Testis (tissue), 3 donors: ENCODE results near the gene PCNX1. TPM values are rescaled to one million over a fixed set of nuclear protein-coding genes. Genes with fewer than 3 reads are reported as not detected.

ENCODE experiments used
- DNase-seq: peaks from one replicate; pipeline ENCODE4 v3.0.0-alpha.2; 2019
- H3K27ac ChIP-seq, 2 donors: fragments of 200-600 bp; sonication (generic); one replicate each; pipeline ENCODE4 v1.5.1; 2019
- H3K27me3 ChIP-seq: fragments of 200-600 bp; sonication (generic); one replicate; pipeline ENCODE4 v1.5.1; 2019
- H3K36me3 ChIP-seq: fragments of 200-600 bp; sonication (generic); one replicate; pipeline ENCODE4 v1.5.1; 2017; ENCODE audit warnings: low read depth; ENCODE audit errors: missing control alignments
- H3K4me1 ChIP-seq: fragments of 200-600 bp; sonication (generic); one replicate; pipeline ENCODE4 v1.5.1; 2019
- H3K4me3 ChIP-seq, 2 donors: fragments of 200-600 bp; sonication (generic); one replicate each; pipeline ENCODE4 v1.5.1; 2017 to 2019
- H3K9me3 ChIP-seq: fragments of 200-600 bp; sonication (generic); one replicate; pipeline ENCODE4 v1.5.1; 2017
- POLR2A ChIP-seq: fragments of 450-650 bp; IDR thresholded peaks from one replicate; pipeline ENCODE4 v1.6.1; 2017; ENCODE audit warnings: antibody characterized with exemption, mild to moderate bottlenecking, moderate library complexity
- WGBS, 2 donors: methylation state at CpG; one replicate each; pipeline ENCODE4 v1.1.5; 2018; 5-methylcytosine and 5-hydroxymethylcytosine counted together
- intact Hi-C: fragments of 100-400 bp; cut with DNase I; formaldehyde crosslinking; loops from one replicate; pipeline ENCODE4 v1.15.1; 2023; ENCODE audit warnings: low total_unique reads
- polyA plus RNA-seq: library from polyadenylated mRNA; stranded (reverse); fragments of 350-450 nt; fragmentation: Illumina TruSeq; extraction: RNeasy Lipid Tissue Mini Kit (QIAGEN cat#74804); gene quantifications from one replicate; pipeline ENCODE4 v1.2.3, GENCODE V29; 2014; ENCODE audit warnings: low read depth, low replicate concordance; ENCODE audit not compliant: insufficient read depth
- total RNA-seq, 2 donors: library from RNA; depleted of rRNA; stranded (reverse); fragments of >200 nt; gene quantifications; one replicate each; pipeline ENCODE4 v1.2.3, GENCODE V29; 2016
- TF ChIP-seq, protein P1 (sequence below), 3 experiments: fragments of 450-650 bp in 2 of 3; fragments of 200-600 bp in 1 of 3; sonication (generic) in 1 of 3; IDR thresholded peaks; one replicate each; pipeline ENCODE4 v1.5.1; 2016 to 2019; ENCODE audit warnings: antibody characterized with exemption in 3 of 3, mild to moderate bottlenecking in 2 of 3, moderate library complexity in 1 of 3

Gene PCNX1
- total and polyA plus RNA-seq, 3 donors from 2014 or later, result 70.9 to 123 (median 105) TPM

DNA sequence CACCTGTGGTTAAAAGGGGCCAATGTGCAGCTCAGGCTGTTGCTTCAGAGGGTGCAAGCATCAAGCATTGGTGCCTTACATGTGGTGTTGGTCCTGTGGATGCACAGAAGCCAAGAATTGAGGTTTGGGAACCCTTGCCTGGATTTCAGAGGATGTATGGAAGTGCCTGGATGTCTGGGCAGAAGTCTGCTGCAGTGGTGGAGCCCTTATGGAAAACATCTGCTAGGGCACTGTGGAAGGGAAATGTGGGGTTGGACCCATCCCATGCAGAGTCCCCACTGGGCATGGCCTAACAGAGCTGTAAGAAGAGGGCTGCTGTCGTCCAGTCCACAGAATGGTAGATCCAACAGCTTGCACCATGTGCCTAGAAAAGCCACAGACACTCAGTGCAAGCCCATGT lies 36.6 kb downstream of the PCNX1 start:
- WGBS, 2 donors, result 100% methylated on average over 1 of the region's 1 CpG; no CpG with 5 or more reads in 1 of the 2 donors
- Histone ChIP-seq H3K9me3 (no peaks in the 10 kb centered on the region), H3K4me3 (no peak overlapping the region), H3K27me3 (no peaks in the 10 kb centered on the region), H3K27ac (no peak overlapping the region), H3K4me1 (no peaks in the 10 kb centered on the region), H3K36me3 (no peaks in the 10 kb centered on the region)
- TF ChIP-seq, protein P1, sequence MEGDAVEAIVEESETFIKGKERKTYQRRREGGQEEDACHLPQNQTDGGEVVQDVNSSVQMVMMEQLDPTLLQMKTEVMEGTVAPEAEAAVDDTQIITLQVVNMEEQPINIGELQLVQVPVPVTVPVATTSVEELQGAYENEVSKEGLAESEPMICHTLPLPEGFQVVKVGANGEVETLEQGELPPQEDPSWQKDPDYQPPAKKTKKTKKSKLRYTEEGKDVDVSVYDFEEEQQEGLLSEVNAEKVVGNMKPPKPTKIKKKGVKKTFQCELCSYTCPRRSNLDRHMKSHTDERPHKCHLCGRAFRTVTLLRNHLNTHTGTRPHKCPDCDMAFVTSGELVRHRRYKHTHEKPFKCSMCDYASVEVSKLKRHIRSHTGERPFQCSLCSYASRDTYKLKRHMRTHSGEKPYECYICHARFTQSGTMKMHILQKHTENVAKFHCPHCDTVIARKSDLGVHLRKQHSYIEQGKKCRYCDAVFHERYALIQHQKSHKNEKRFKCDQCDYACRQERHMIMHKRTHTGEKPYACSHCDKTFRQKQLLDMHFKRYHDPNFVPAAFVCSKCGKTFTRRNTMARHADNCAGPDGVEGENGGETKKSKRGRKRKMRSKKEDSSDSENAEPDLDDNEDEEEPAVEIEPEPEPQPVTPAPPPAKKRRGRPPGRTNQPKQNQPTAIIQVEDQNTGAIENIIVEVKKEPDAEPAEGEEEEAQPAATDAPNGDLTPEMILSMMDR (IDR thresholded peaks at IDR 0.05), result no peak
- no peak for TF ChIP-seq POLR2A
- intact Hi-C loops, result no loop called here
- DNase-seq, result no peak

DNA sequence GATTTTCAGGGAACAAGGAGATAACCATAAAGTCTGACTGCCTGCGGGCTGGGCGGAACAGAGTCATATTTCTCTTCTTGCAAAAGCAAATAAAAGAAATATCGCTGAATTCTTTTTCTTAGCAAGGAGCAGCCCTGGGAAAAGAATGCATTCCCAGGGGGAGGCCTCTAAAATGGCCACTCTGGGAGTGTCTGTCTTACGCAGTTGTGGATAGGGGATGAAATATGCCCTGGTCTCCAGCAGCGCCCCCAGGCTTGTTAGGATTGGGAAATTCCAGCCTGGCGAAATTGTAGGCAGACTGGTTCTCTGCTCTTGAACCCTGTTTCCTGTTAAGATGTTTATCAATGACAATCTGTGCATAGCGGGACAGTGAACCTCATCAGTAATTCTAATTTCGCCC lies 40.5 kb downstream of the PCNX1 start:
- TF ChIP-seq, protein P1 (IDR thresholded peaks at IDR 0.05), result no peak
- TF ChIP-seq POLR2A, result no peak
- intact Hi-C loops, result no loop called here

DNA sequence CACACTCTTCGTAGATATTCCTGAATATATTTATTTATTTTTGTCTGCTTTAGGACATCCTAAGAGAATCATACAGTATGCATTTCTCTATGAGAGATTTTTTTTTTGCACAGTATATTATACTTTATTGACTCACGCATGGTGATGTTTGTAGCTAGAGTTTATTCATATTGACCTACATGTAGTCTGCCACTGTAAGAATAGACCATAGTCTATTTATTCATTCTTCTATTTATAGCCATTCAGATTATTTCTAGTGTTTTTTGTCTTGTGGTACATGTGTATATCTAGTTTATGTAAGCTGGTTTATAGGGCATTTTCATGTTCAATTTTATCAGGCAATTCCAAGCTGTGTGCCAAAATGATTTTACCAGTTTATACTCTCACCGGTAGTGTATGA lies 45.2 kb downstream of the PCNX1 start:
- H3K36me3 ChIP-seq, result no peaks in the 10 kb centered on the region
- no peaks in the 10 kb centered on the region for H3K27me3 ChIP-seq
- no peak for DNase-seq
- H3K4me1 ChIP-seq, result peaks cover 3% of the 10 kb centered on the region
- no peaks in the 10 kb centered on the region for H3K9me3 ChIP-seq
- H3K4me3 ChIP-seq, result no peak overlapping the region
- WGBS, 2 donors, result 87 to 89% methylated on average over 3 of the region's 3 CpGs
- no peak for TF ChIP-seq POLR2A
- TF ChIP-seq, protein P1 (IDR thresholded peaks at IDR 0.05), result no peak
- intact Hi-C loops, result no loop called here
- H3K27ac ChIP-seq, result no peak overlapping the region

More for the DNA sequence above, 40.5 kb downstream of the PCNX1 start:
- H3K9me3 ChIP-seq, result no peaks in the 10 kb centered on the region
- no peak overlapping the region for H3K4me3 ChIP-seq
- no peak for DNase-seq
- H3K27me3 ChIP-seq, result no peaks in the 10 kb centered on the region
- no peak overlapping the region for H3K27ac ChIP-seq
- WGBS, 2 donors, result 93 to 94% methylated on average over 8 of the region's 8 CpGs
- H3K4me1 ChIP-seq, result no peaks in the 10 kb centered on the region
- no peaks in the 10 kb centered on the region for H3K36me3 ChIP-seq

DNA sequence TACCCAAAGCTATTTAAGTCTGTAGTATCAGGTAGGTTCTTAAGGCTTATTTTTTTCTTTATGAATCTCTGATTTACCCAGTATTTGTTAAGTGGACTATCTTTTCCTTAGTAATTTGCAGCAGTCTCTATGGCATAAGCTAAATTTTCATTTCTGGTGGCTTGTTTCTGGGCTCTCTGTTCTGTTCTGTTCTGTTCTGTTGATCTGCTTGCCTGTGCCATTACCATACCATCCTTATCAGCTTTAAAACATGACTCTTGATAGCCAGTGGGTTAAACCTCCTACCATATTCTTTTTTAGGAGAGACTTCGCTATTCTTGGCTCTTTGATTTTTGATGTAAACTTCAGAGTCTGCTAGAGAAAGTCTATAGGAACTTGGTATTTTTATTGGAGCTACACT lies 46.8 kb downstream of the PCNX1 start:
- Histone ChIP-seq H3K4me3 (no peak overlapping the region), H3K36me3 (no peaks in the 10 kb centered on the region), H3K27ac (no peak overlapping the region), H3K9me3 (no peaks in the 10 kb centered on the region), H3K4me1 (peaks cover 3% of the 10 kb centered on the region), H3K27me3 (no peaks in the 10 kb centered on the region)
- no peak for TF ChIP-seq POLR2A
- TF ChIP-seq, protein P1 (IDR thresholded peaks at IDR 0.05), result no peak
- DNase-seq, result no peak
- intact Hi-C loops, result no loop called here
- WGBS, 2 donors, result 90 to 94% methylated on average over 1 of the region's 1 CpG
